Transverse colon (tissue), 3 donors: ENCODE results near the gene VPS11.

Experiments used
- CTCF ChIP-seq, 5 experiments: fragments of 200-600 bp in 3 of 5; fragments of 450-650 bp in 2 of 5; sonication (generic) in 3 of 5; IDR thresholded peaks; 1 replicate in 2 of 5; 2 replicates in 3 of 5; pipeline ENCODE4 v1.5.1; 2016 to 2017; ENCODE audit warnings: antibody characterized with exemption in 5 of 5, inconsistent platforms in 3 of 5, mild to moderate bottlenecking in 2 of 5, moderate library complexity in 1 of 5
- EP300 ChIP-seq: sonication (generic); formaldehyde crosslinking; IDR thresholded peaks from one replicate; pipeline ENCODE4 v1.6.1; 2017; ENCODE audit warnings: antibody characterized with exemption, low read depth
- POLR2A ChIP-seq: fragments of 450-650 bp; IDR thresholded peaks from one replicate; pipeline ENCODE4 v1.6.1; 2016; ENCODE audit warnings: antibody characterized with exemption, mild to moderate bottlenecking, moderate library complexity

GRCh38 chr11:119091966-119092879 is 24.6 kb downstream of the VPS11 start:
- TF ChIP-seq POLR2A (no peak), CTCF (IDR thresholded peaks at IDR 0.05) (no peak), EP300 (no peak)
